GM19455 (cell line): ENCODE measurements around the gene VPS35.
"Not testable (repeated sequence)": the region's sequence is repeated elsewhere in the genome, so short reads cannot be mapped to it uniquely, and the experiment has no call there.

ENCODE experiments used
- ATAC-seq: cut with Tn5 transposase; IDR thresholded peaks from one replicate; pipeline ENCODE4 v1.9.1; 2021; ENCODE audit not compliant: unreplicated experiment

VPS35 gene

DNA sequence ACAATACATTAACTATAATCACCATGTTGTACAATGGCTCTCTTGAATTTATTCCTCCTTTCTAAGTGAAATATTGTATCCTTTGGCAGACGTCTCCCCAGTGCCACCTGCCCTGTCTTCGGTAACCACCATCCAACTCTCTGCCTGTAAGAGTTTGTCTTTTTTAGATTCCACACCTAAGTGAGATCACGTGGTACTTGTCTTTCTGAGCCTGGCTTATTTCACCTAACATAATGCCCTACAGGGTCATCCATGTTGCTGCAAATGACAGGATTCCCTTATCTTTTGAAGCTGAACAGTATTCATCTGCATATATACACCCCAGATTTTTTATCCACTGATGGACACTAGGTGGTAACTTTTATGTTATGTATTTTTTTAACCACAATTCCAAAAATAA lies 24.7 kb upstream of the VPS35 start:
- ATAC-seq: no peak

DNA sequence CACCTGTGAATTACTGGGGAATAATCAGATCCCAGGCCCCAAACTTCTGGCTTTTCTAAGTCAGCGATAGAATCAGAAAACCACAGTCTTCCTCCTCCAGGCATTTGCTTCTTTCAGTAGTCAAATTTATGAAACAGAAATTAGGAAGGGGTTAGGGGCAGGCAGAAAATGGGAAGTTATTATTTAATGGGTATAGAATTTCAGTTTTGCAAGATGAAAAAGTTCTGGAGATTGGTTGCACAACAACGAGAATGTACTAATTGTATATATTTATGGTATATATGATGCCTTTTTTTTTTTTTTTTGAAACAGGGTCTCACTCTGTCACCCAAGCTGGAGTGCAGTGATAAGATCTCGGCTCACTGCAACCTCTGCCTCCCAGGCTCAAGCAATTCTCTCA lies 23.9 kb upstream of the VPS35 start:
- no peak for ATAC-seq

DNA sequence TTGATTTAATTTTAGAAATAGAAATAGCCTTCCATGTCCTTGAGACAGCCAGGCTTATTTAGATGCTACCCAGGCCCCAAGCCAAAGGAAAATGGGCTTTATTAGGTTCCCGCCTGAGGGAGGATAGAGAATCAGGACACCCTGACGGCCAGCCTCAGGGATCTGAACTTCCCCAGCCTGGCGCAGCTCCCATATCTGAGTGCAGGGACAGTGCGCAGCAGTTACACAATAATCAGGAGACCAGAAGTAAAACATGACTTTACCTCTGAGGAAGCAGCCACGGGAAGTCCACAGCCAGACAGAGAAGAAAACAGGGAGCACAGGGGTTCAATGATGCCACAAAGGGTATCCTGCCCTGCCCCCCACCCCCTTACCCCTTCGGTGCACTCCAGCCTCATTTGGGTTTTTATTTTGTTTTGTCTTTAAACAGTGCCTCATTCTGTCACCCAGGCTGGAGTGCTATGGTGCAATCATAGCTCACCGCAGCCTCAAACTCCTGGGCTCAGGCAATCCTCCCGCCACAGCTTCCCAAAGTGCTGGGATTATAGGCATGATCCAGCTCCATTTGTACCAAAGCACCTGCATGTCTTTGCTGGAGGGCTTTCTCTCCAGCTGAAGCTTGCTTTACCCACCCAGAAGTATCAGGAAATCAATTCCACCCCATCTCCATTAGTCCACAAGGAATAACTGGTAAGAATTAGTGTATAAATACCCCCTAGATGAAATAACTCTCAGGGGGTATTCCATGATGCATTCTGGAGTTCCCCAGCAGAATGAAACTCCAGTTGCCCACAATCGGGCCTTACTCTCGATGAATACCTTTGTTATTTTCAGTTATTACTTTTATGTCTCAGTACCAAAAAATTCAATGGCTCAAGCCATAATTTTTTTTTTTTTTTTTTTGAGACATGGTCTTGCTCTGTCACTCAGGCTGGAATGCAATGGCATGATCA lies 22.4 kb upstream of the VPS35 start:
- ATAC-seq: no peak

DNA sequence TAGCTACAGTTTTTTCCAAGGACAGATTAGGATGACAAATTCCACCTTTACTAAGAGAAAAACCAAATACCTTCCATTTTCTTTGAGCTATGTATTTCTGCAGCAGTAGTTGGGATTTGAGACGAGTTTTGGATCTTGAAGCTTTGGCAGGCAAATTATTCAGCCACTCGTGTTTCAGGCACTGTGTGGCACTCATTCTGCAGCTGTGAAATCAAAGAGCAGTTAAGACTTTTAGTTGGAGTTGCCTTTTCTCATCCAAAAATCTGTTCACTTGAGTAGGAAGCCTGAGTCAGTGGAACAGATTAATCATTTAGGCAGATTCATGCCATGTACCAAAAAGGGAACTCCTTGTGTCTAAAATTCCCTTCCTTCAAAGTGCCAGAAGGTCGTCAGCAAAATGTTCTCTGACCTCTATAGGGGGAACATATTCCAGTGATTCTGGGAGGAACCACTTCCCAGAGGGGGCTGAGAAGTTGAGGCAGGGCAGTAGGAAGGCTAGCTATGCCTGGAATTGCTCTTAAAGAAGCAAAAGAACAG lies 20.6 kb upstream of the VPS35 start:
- ATAC-seq: no peak

DNA sequence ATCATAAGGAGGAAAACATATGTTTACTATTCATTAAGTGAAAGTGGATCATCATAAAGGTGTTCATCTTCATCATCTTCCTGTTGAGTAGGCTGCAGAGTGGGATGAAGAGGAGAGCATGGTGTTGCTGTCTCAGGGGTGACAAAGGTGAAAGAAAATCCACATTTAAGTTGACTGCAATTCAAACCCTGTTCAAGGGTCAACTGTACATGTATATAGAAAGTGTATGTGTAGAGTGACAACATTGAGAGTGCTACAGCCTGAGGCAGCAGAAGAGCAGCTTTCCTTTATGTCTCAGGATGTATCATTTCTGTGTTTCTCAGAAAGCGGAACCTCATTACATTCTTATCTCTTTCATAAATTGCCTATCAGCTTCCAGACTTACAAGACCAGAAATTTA lies 17.7 kb upstream of the VPS35 start:
- no peak for ATAC-seq

DNA sequence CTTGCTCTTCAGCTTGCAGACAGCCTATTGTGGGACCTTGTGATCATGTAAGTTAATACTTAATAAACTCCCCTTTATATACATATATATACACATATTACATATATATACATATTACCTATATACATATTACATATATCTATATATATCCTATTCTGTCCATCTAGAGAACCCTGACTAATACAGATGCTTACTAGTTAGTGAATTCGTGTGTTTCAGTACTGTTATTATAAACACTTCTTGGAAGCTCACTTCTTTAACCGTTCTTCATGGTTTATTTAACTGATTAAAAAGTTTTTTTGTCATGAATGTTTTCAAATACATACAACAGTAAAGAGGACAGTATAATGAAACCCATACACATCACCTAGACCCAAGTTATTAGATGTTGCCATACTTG lies 13.1 kb upstream of the VPS35 start:
- no peak for ATAC-seq

DNA sequence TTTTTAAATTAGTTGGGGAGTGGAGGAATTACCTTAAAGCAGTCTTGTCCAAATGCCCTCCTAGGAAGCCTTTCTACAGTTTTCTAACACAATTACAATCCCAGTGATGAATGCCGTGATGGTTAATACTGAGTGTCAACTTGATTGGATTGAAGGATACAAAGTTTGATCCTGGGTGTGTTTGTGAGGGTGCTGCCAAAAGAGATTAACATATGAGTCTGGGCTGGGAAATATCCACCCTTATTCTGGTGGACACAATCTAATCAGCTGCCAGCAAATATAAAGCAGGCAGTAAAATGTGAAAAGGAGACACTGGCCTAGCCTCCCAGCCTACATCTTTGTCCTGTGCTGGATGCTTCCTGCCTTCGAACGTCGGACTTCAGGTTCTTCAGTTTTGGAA lies 12.6 kb upstream of the VPS35 start:
- no peak for ATAC-seq

DNA sequence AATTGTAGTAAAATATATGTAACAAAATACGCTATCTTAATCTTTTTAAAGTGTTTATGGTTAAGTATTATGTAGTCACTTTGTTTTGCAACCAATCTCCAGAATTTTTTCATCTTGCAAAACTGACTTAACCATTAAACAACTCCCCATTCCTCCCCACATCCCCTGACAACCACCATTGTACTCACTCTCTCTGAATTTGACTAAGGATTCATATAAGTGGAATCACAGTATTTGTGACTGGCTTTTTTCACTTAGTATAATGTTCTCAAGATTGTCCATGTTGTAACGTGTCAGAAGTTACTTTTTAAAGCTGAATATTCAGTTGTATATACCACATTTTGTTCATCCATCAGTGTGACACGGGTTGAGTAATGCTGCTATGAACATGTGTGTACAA lies 11.1 kb upstream of the VPS35 start:
- ATAC-seq: no peak

DNA sequence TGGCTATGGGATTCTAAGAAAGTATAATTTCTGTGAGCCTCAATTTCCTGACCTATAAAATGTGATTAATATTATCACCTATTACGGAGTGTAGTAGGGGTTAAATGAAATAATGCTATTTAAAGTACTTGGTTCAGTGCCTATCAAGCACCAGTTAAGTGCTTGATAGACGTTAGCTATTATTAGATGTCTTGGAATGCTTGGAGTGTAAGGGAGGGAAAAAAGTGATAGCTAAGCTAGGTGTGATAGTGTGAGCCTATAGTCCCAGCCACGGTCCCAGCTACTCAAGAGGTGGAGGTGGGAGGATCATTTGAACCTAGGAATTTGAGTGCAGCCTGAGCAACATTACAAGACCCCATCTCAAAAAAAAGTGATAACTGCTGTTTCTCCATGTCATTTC lies 8.0 kb upstream of the VPS35 start:
- ATAC-seq: no peak

DNA sequence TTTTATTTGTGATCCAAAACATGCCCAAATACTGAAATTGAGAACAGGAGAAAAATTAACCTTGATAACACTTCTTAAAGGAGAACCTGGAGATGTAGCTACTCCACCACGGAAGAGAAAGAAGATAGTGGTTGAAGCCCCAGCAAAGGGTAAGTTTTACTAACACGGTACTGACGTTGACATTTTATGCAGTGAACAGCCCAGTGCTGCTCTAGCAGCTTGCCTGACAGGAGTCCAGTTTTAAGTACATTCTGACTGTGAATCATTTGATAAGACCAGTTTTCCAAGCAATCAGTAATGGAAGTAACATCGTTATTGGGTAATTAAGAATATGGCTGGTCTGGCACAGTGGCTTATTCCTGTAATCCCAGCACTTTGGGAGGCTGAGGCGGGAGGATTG lies 7.0 kb upstream of the VPS35 start:
- no peak for ATAC-seq

DNA sequence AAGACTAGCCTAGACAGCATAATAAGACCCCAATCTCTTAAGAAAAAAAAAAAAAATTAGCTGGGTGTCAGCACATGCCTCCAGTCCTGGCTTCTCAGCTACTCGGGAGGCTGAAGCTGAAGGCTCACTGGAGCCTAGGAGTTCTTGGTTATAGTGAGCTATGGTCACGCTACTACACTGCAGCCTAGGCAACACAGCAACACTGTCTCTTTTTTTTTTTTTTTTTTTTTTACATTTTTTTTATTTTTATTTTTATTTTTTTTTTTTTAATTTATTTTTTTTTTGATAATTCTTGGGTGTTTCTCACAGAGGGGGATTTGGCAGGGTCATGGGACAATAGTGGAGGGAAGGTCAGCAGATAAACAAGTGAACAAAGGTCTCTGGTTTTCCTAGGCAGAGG lies 4.6 kb upstream of the VPS35 start:
- no peak for ATAC-seq

DNA sequence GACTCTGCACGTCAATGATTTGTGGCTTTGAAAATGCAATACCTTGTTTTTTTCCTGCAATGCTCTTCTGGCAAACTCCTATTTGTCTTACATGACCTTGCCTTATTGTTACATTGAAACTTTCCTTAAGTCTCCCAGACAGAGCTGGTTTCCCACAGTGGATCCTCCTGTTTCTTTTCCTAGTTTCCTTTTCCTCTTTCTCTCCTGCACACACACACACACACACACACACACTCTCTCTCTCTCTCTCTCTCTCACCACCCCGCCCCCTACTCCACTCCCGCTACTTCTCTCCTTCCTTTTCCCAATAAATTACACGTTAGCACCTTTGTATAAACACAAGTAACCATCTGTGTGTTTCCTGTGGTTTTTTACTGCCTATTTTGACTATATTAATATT lies 2.7 kb upstream of the VPS35 start:
- ATAC-seq: no peak

DNA sequence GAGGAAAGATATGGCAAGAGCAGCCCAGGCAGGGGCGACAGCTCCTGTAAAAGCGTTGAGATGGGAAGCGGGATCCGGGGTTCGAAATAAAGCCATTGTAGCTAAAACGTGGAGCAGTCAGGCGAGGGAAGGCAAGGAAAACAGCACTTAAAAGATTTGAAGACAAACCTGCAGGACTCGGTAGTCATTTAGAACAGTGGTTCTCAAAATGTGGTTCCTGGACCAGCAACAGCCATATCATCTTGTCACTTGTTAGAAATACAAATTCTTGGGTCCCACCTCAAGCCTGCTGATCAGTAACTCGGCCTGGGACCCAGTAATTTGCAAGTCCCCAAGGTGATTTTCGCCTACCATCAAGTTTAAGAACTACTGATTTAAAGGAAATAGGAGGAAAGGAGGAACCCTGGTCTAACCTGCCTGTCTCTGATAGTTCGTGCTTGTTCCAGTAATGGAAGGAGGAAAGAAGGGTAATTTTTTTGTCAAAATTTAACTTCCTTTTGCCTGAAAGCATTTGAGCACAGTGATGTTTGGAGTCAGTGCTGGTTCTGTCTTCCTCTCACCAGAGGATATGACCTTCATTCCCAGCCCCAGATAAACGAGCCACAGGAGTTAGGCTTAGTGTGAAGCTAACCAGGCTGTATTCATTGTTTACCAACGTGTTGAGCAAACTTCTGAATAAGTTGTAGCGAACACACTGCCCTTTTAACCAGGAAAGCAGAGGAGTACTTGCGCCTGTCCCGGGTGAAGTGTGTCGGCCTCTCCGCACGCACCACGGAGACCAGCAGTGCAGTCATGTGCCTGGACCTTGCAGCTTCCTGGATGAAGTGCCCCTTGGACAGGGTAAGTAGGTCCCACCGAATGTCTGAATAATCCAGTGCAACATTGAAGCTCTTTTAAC lies 1.6 kb upstream of the VPS35 start:
- ATAC-seq: no peak

DNA sequence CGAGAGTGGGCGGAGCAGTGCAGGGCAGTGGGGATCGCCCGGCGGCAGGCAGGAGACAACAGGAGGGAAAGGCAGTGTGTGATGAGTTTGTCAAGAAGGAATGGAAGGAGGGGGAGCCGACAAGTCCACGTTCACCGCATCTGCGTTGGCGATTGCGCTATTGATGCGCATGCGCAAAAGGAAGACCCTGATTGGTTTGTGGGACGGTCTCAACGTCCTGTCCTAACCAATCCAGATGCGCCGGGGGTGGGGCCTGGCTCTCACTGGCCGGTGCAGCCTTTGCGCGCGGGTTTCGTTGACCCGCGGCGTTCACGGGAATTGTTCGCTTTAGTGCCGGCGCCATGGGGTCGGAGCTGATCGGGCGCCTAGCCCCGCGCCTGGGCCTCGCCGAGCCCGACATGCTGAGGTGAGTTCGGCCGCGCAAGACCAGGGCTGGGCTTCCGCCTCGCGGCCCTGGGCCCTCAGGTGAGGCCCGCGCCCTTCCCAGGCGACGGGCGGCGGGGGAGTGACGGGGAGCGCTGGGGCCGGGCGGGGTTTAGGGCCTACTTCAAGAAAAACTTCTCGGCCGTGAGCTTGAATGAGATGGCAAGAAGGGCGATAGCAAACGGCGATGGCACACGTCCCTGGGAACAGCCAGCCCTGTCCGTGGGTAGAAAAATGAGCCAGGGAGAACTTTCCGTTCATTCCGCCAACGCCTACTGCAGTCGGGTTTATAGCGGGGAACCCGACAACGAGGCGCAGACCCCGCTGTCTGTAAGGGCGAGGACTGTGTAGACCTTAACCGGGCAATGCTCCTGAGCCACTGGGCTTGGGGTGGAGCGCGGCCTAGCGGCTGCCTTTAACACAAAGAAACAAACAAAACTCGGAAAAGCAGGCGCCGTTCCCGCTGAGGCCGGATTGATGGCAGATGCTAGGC lies 645 bp upstream of the VPS35 start, which contains the start of gene ORC6:
Gene ORC6, plus strand, starts transcription at position 295 of the 916 bp plus-strand sequence. Its CDS starts 47 bp downstream, at position 342.
- peak; percentile 71 for ATAC-seq

DNA sequence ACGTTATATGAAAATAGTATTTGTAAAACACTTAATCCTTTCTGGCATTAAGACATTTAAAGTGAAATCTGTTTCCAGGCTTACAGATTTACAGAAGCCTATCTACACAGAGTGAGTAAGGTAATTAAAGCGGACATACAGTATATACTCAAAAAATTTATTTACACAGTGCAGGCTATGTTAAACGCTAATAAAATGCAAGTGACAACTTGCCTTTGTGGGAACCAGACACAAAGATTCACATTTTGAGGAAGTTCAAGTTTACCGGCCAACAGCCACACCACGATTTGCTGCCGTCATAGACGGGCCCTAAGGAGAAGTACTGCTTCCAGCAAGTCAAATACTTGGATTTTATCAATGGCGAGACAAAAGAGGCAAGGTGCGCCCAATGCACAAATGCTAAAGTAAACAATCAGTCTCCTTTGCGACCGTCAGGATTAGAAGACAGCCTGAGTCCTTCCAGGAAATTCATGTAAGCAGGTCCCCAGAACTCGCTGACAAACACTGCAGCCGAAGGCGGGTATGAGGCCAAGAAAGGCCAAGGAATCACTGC lies 801 bp downstream of the VPS35 start:
- no peak for ATAC-seq

DNA sequence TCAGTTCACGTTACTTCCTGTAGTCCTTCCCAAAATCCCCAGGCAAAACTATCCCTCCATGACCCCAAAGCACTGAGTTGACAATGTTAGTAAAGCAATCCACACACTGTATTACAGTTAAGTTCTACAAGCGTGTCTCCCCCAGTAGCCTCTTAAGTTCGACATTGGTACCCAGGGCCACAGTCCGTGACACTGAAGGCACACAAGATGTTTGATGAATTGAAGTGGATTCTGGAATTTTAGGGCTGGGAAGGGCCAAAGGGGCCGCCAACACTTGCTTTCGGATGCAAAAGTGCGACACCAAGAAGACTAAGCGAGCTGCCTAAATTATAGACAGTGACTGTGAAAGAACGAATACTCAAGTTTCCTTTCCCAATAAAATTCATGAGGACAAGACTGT lies 1.5 kb downstream of the VPS35 start:
- no peak for ATAC-seq

DNA sequence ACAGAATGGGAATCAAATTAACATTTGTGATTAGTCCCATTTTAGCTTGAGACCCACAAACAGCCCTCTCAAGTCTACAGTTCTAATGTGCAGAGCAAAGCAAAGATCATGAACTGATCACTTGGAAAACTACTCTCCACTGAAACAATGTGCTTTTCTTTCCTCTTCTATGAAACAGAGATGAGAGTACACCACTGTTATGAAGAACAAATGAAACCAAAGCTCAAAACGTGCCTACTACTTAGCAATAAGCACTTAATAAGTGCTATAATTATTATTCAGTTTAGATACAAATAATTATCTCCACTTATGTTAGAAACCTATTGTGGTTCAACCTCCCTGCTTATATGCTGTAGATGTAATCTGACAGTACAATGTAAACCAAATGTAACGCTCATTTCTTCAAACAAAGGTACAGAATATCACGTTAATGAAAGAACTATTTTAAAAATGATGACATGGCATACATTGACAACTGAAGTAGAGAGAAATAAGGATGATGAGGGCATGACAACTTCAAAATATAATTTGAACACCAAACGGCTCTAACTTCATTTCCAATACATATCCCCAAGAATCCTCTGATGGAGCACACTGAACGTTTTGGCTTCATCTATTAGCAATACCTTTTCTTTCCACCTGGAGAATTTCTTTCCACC lies 2.0 kb downstream of the VPS35 start:
- ATAC-seq: no peak

DNA sequence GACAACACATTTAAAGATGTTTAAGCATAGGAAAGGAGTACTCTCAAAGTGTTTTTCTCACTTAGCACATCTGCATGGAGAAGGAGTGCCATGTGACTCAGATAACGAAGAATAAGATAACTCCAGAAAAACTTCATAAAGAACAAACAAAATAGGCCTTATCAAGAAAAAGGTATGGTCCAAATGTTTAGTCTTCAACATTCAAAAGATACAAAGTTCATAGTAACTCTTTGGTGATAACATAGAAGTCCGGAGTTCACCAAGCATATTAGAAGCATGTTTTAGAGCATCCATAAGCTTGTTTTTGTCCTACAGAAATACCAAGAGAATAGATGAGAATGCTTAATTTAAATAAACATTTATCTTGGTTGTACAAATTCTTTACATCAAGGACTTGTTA lies 7.1 kb downstream of the VPS35 start:
- not testable (repeated sequence) for ATAC-seq

DNA sequence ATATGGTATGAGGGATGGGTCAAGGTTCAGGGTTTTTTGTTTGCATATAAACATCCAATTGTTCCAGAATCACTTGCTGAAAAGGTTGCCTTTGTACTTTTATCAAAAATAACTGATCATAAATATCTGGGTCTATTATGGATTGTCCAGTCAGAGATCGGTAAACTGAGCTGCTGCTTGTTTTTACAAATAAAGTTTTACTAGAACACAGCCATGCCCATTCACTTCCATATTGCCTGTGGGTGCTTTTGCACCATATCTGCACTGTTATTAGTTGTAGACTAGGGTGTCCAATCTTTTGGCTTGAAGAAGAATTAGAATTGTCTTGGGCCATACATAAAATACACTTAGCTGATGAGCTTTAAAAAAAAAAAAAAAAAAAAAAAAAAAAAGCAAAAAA lies 11.0 kb downstream of the VPS35 start:
- not testable (repeated sequence) for ATAC-seq
